IMR-90 (cell line): ENCODE results near the gene KCNQ1. TPM values are rescaled to one million over a fixed set of nuclear protein-coding genes. Genes with fewer than 3 reads are reported as not detected.

Experiments used
- ATAC-seq: fragments of 200-7000 bp; cut with Tn5 transposase; 2 replicates; pipeline ENCODE4 v1.9.1; 2020; ENCODE audit warnings: low read depth, mild to moderate bottlenecking, moderate library complexity
- BruUV-seq: library from RNA; stranded (reverse); fragments of 400-500 nt; replicated peaks from 2 replicates; lab custom pipeline; 2021; lab: Mats Ljungman, UMichigan
- CTCF ChIA-PET: fragments of 300-600 bp; formaldehyde crosslinking; extraction: SDS; loops from one replicate; lab custom pipeline; 2021; ENCODE audit warnings: antibody characterized with exemption; lab: Yijun Ruan, JAX
- POLR2A ChIA-PET: fragments of 300-600 bp; sonication (Branson Sonifier 250); formaldehyde crosslinking; loops from one replicate; lab custom pipeline; 2022; ENCODE audit warnings: antibody characterized with exemption; ENCODE audit not compliant: unreplicated experiment; lab: Charles Lee
- DNase-seq: peaks from one replicate; pipeline ENCODE4 v3.0.0; 2013
- H2AFZ ChIP-seq: replicated peaks from 2 replicates; pipeline ENCODE3; 2013; ENCODE audit warnings: low read length, mild to moderate bottlenecking; ENCODE audit not compliant: poor library complexity
- H2AK5ac ChIP-seq: 2 replicates; pipeline ENCODE4 v1.6.1; 2013; ENCODE audit warnings: low read depth, low read length, inconsistent platforms
- H2AK9ac ChIP-seq: replicated peaks from 2 replicates; pipeline ENCODE3; 2013; ENCODE audit warnings: mild to moderate bottlenecking, low read depth, low read length, moderate library complexity; ENCODE audit not compliant: poor library complexity
- H2BK120ac ChIP-seq: 2 replicates; pipeline ENCODE4 v1.6.1; 2013; ENCODE audit warnings: low read depth, low read length, inconsistent platforms
- H2BK15ac ChIP-seq: 3 replicates; pipeline ENCODE4 v1.6.1; 2013; ENCODE audit warnings: low read depth, low read length, inconsistent platforms
- H2BK20ac ChIP-seq: 2 replicates; pipeline ENCODE4 v1.6.1; 2013; ENCODE audit warnings: low read depth, mild to moderate bottlenecking, inconsistent platforms, low read length, moderate library complexity
- H2BK5ac ChIP-seq: 2 replicates; pipeline ENCODE4 v1.6.1; 2013; ENCODE audit warnings: mild to moderate bottlenecking, low read depth, low read length, inconsistent platforms; ENCODE audit not compliant: poor library complexity, severe bottlenecking
- H3K14ac ChIP-seq: replicated peaks from 2 replicates; pipeline ENCODE4 v1.6.1; 2013; ENCODE audit warnings: low read depth, low read length, inconsistent platforms
- H3K18ac ChIP-seq: 2 replicates; pipeline ENCODE4 v1.6.1; 2013; ENCODE audit warnings: low read depth, low read length, control low read depth
- H3K23ac ChIP-seq: 2 replicates; pipeline ENCODE4 v1.6.1; 2013; ENCODE audit warnings: low read depth, low read length, inconsistent platforms
- H3K27ac ChIP-seq: 2 replicates; pipeline ENCODE4 v1.5.1; 2013; ENCODE audit warnings: mild to moderate bottlenecking, control low read depth, low read length; ENCODE audit not compliant: insufficient read depth
- H3K27me3 ChIP-seq: 2 replicates; pipeline ENCODE4 v1.6.1; 2013; ENCODE audit warnings: low read length; ENCODE audit not compliant: control insufficient read depth, insufficient read depth
- H3K36me3 ChIP-seq: 2 replicates; pipeline ENCODE4 v1.6.1; 2013; ENCODE audit warnings: low read length, mixed read lengths; ENCODE audit not compliant: control insufficient read depth, insufficient read depth
- H3K4ac ChIP-seq: 2 replicates; pipeline ENCODE4 v1.6.1; 2013; ENCODE audit warnings: low read depth, low read length, inconsistent platforms
- H3K4me1 ChIP-seq: 2 replicates; pipeline ENCODE4 v1.6.1; 2013; ENCODE audit warnings: low read length, mixed read lengths; ENCODE audit not compliant: control insufficient read depth, insufficient read depth
- H3K4me2 ChIP-seq: 2 replicates; pipeline ENCODE4 v1.6.1; 2013; ENCODE audit warnings: low read depth, mild to moderate bottlenecking, control low read depth, low read length, moderate library complexity
- H3K4me3 ChIP-seq: 2 replicates; pipeline ENCODE4 v1.5.1; 2013; ENCODE audit warnings: low read depth, mild to moderate bottlenecking, control low read depth, low read length, moderate library complexity; ENCODE audit not compliant: insufficient read depth
- H3K56ac ChIP-seq: 2 replicates; pipeline ENCODE4 v1.6.1; 2013; ENCODE audit warnings: low read length, inconsistent platforms; ENCODE audit not compliant: insufficient read depth; ENCODE audit errors: extremely low read depth
- H3K79me1 ChIP-seq, 2 experiments: 2 replicates each; pipeline ENCODE4 v1.6.1; 2013; ENCODE audit warnings: low read length in 2 of 2, inconsistent platforms in 1 of 2, low read depth in 1 of 2
- H3K9ac ChIP-seq: 2 replicates; pipeline ENCODE4 v1.6.1; 2013; ENCODE audit warnings: low read depth, low read length, control low read depth
- H3K9me1 ChIP-seq: 2 replicates; pipeline ENCODE4 v1.6.1; 2013; ENCODE audit warnings: low read length, inconsistent platforms; ENCODE audit not compliant: insufficient read depth
- H3K9me3 ChIP-seq: 2 replicates; pipeline ENCODE4 v1.6.1; 2013; ENCODE audit warnings: low read length; ENCODE audit not compliant: control insufficient read depth, insufficient read depth
- H4K20me1 ChIP-seq: 2 replicates; pipeline ENCODE4 v1.6.1; 2013; ENCODE audit warnings: low read length, inconsistent platforms; ENCODE audit not compliant: insufficient read depth
- H4K5ac ChIP-seq: 2 replicates; pipeline ENCODE4 v1.6.1; 2013; ENCODE audit warnings: mild to moderate bottlenecking, low read depth, low read length, control low read depth
- H4K8ac ChIP-seq, 2 experiments: 2 replicates each; pipeline ENCODE4 v1.6.1; 2013; ENCODE audit warnings: low read depth in 2 of 2, low read length in 2 of 2, control low read depth in 1 of 2, inconsistent platforms in 1 of 2
- H4K91ac ChIP-seq: 2 replicates; pipeline ENCODE4 v1.6.1; 2013; ENCODE audit warnings: low read depth, low read length, inconsistent platforms; ENCODE audit not compliant: insufficient read depth
- BHLHE40 ChIP-seq: fragments of 150-350 bp; IDR thresholded peaks from 2 replicates; pipeline ENCODE4 v1.6.1; 2016; ENCODE audit warnings: mild to moderate bottlenecking, low read depth, low read length
- CEBPB ChIP-seq: IDR thresholded peaks from 2 replicates; pipeline ENCODE4 v1.6.1; 2012; ENCODE audit warnings: low read depth, low read length, improper control_type of control experiment
- CHD1 ChIP-seq: IDR thresholded peaks from 2 replicates; pipeline ENCODE4 v1.6.1; 2012; ENCODE audit warnings: low read depth, low read length, improper control_type of control experiment
- CTCF ChIP-seq: conservative IDR thresholded peaks from 2 replicates; pipeline ENCODE4 v1.5.1; 2012; ENCODE audit warnings: mild to moderate bottlenecking, low read depth, low read length, improper control_type of control experiment
- ELK1 ChIP-seq: fragments of 150-350 bp; IDR thresholded peaks from 2 replicates; pipeline ENCODE4 v1.6.1; 2016; ENCODE audit warnings: low read depth, mild to moderate bottlenecking, low read length, moderate library complexity, borderline replicate concordance
- FOS ChIP-seq: fragments of 150-350 bp; IDR thresholded peaks from 2 replicates; pipeline ENCODE4 v1.6.1; 2016; ENCODE audit warnings: low read depth, low read length
- MAFK ChIP-seq: IDR thresholded peaks from 2 replicates; pipeline ENCODE4 v1.6.1; 2012; ENCODE audit warnings: low read depth, low read length, improper control_type of control experiment
- MAZ ChIP-seq: IDR thresholded peaks from 2 replicates; pipeline ENCODE4 v1.6.1; 2012; ENCODE audit warnings: low read depth, mild to moderate bottlenecking, low read length, improper control_type of control experiment, moderate library complexity, borderline replicate concordance
- MXI1 ChIP-seq: IDR thresholded peaks from 2 replicates; pipeline ENCODE4 v1.6.1; 2012; ENCODE audit warnings: low read depth, mild to moderate bottlenecking, low read length, moderate library complexity, borderline replicate concordance
- NFE2L2 ChIP-seq: fragments of 150-350 bp; IDR thresholded peaks from 2 replicates; pipeline ENCODE4 v1.6.1; 2016; ENCODE audit warnings: low read depth, mild to moderate bottlenecking, low read length
- POLR2A ChIP-seq: IDR thresholded peaks from 2 replicates; pipeline ENCODE4 v1.6.1; 2012; ENCODE audit warnings: mild to moderate bottlenecking, low read depth, low read length
- RAD21 ChIP-seq: IDR thresholded peaks from 2 replicates; pipeline ENCODE4 v1.6.1; 2012; ENCODE audit warnings: low read length, improper control_type of control experiment
- RCOR1 ChIP-seq: IDR thresholded peaks from 2 replicates; pipeline ENCODE4 v1.6.1; 2012; ENCODE audit warnings: mild to moderate bottlenecking, low read length, improper control_type of control experiment; ENCODE audit not compliant: insufficient replicate concordance
- RFX5 ChIP-seq: IDR thresholded peaks from 2 replicates; pipeline ENCODE4 v1.8.0; 2012; ENCODE audit warnings: low read depth, mild to moderate bottlenecking, low read length, moderate library complexity
- SMC3 ChIP-seq: fragments of 150-350 bp; IDR thresholded peaks from 2 replicates; pipeline ENCODE4 v1.6.1; 2016; ENCODE audit warnings: low read depth, mild to moderate bottlenecking, antibody characterized with exemption, low read length, moderate library complexity
- USF2 ChIP-seq: fragments of 150-350 bp; IDR thresholded peaks from 2 replicates; pipeline ENCODE4 v1.6.1; 2017; ENCODE audit warnings: mild to moderate bottlenecking, antibody characterized with exemption, low read length, low read depth
- WGBS, 2 experiments: methylation state at CpG; one replicate each; pipeline versions ENCODE4 v1.1.5 to v1.1.7; 2013; ENCODE audit warnings: missing lambda C conversion rate in 2 of 2; ENCODE audit not compliant: insufficient read length in 1 of 2; ENCODE audit errors: extremely low coverage in 2 of 2; 5-methylcytosine and 5-hydroxymethylcytosine counted together
- dilution Hi-C: fragments of 300-500 bp; cut with HindIII; formaldehyde crosslinking; loops from one replicate; pipeline ENCODE4 v1.14.3; 2018; ENCODE audit warnings: low sequenced_read_pairs; ENCODE audit not compliant: unreplicated experiment
- in situ Hi-C: fragments of 300-500 bp; cut with MboI; formaldehyde crosslinking; loops from 3 replicates; pipeline ENCODE4 v1.14.3; 2019; ENCODE audit warnings: low sequenced_read_pairs, inconsistent platforms, mixed read lengths
- intact Hi-C: fragments of 100-400 bp; cut with micrococcal nuclease; formaldehyde crosslinking; loops from 2 replicates; pipeline ENCODE4 v1.10.0; 2022
- polyA plus RNA-seq, 3 experiments: library from polyadenylated mRNA; depleted of rRNA; stranded (reverse); fragments of >200 nt; gene quantifications; 2 replicates each; pipeline ENCODE4 v1.2.3, GENCODE V29; 2012; ENCODE audit warnings: low replicate concordance in 1 of 3
- total RNA-seq: library from RNA; depleted of rRNA; stranded (reverse); fragments of >200 nt; gene quantifications from 2 replicates; pipeline ENCODE4 v1.2.3, GENCODE V29; 2012

KCNQ1 gene
- total and polyA plus RNA-seq, 2 of the 4 experiments (the other 2 are of a cell fraction), result 0.07 TPM; not detected in 1

- WGBS, 2 experiments, result 80% methylated on average over 1 of the region's 9 CpGs; no CpG with 5 or more reads in 1 of the 2 experiments
- H4K91ac ChIP-seq, result no peak overlapping the region
- H4K8ac ChIP-seq, result no peak overlapping the region
- no peaks in the 10 kb centered on the region for H3K4me1 ChIP-seq
- H2AFZ ChIP-seq, result no peak overlapping the region
- in situ Hi-C loops, result no loop called here
- no peak overlapping the region for H2AK9ac ChIP-seq
- no peak overlapping the region for H3K4me3 ChIP-seq
- H3K27me3 ChIP-seq, result peaks cover 13% of the 10 kb centered on the region; the same call in 1 of the 2 replicates
- H4K20me1 ChIP-seq, result no peaks in the 10 kb centered on the region; the same call in 1 of the 2 replicates
- H3K9ac ChIP-seq, result no peak overlapping the region
- H3K4ac ChIP-seq, result no peak overlapping the region
- no peak overlapping the region for H2BK20ac ChIP-seq
- no peaks in the 10 kb centered on the region for H3K9me3 ChIP-seq
- H3K27ac ChIP-seq, result no peak overlapping the region
- ChIA-PET POLR2A (no interaction called here), CTCF (no interaction called here)
- H3K79me1 ChIP-seq, result no peaks in the 10 kb centered on the region
- dilution Hi-C loops, result no loop called here
- H4K5ac ChIP-seq, result no peak overlapping the region
- no peak overlapping the region for H2AK5ac ChIP-seq
- TF ChIP-seq BHLHE40 (no peak), RFX5 (no peak), ELK1 (no peak), CHD1 (no peak), MXI1 (no peak), POLR2A (no peak), USF2 (no peak), SMC3 (no peak), CTCF (no peak), RCOR1 (no peak), RAD21 (no peak), FOS (no peak), MAFK (no peak), NFE2L2 (no peak), MAZ (no peak), CEBPB (no peak)
- no peak overlapping the region for H3K18ac ChIP-seq
- no peak overlapping the region for H3K23ac ChIP-seq
- H3K9me1 ChIP-seq, result no peaks in the 10 kb centered on the region
- H3K14ac ChIP-seq, result no peak overlapping the region
- no peak overlapping the region for H2BK5ac ChIP-seq
- no TSS peak for BruUV-seq
- DNase-seq, result no peak
- no peak overlapping the region for H2BK15ac ChIP-seq
- no peak overlapping the region for H3K4me2 ChIP-seq
- no peaks in the 10 kb centered on the region for H3K36me3 ChIP-seq
- intact Hi-C loops, result no loop called here
- H3K56ac ChIP-seq, result no peak overlapping the region
- no peak for ATAC-seq
- H2BK120ac ChIP-seq, result no peak overlapping the region
Observed at GRCh38 chr11:2848497-2848896, 403.7 kb downstream of the KCNQ1 start.
